Activated CD4-positive, alpha-beta memory T cell treated with anti-CD3 and anti-CD28 coated beads, Interleukin-2, amount 10 ng/mL, durations not matched to agents 7 days and 5 days (primary cell): ENCODE data around the gene CEP57L1. TPM values are rescaled to one million over a fixed set of nuclear protein-coding genes. Genes with fewer than 3 reads are reported as not detected.

Experiments used
- CTCF ChIA-PET: fragments of 350-600 bp; sonication (Branson Sonifier 250); formaldehyde crosslinking; loops from one replicate; lab custom pipeline; 2021; ENCODE audit warnings: antibody characterized with exemption, inconsistent platforms; lab: Charles Lee
- POLR2A ChIA-PET: fragments of 350-600 bp; sonication (Branson Sonifier 250); formaldehyde crosslinking; loops from one replicate; lab custom pipeline; 2021; ENCODE audit warnings: antibody characterized with exemption; lab: Charles Lee
- DNase-seq: peaks from one replicate; pipeline ENCODE4 v3.0.0-alpha.2; 2020
- H3K27ac Mint-ChIP-seq: one replicate; pipeline ENCODE4 v1.8.0; 2021; ENCODE audit warnings: mild to moderate bottlenecking, mixed read lengths
- H3K27me3 Mint-ChIP-seq: one replicate; pipeline ENCODE4 v1.8.0; 2021; ENCODE audit warnings: mixed read lengths
- H3K36me3 Mint-ChIP-seq: one replicate; pipeline ENCODE4 v1.8.0; 2021; ENCODE audit warnings: low read depth, mixed read lengths
- H3K4me1 Mint-ChIP-seq: one replicate; pipeline ENCODE4 v1.8.0; 2021; ENCODE audit warnings: mixed read lengths
- H3K4me3 Mint-ChIP-seq: one replicate; pipeline ENCODE4 v1.8.0; 2021; ENCODE audit warnings: mild to moderate bottlenecking, mixed read lengths
- H3K9me3 Mint-ChIP-seq: one replicate; pipeline ENCODE4 v1.8.0; 2021; ENCODE audit warnings: mixed read lengths
- total RNA-seq, 2 experiments: library from RNA; stranded (reverse); gene quantifications; one replicate each; pipeline ENCODE4 v1.2.3, GENCODE V29; 2021

Gene CEP57L1
- total RNA-seq, 2 experiments from 2014 or later = 21.6 to 23.3 TPM

- H3K4me1 Mint-ChIP-seq = peaks cover 3% of the 10 kb centered on the region
- DNase-seq = no peak
- no peaks in the 10 kb centered on the region for H3K27me3 Mint-ChIP-seq
- no peak overlapping the region for H3K27ac Mint-ChIP-seq
- H3K9me3 Mint-ChIP-seq = no peaks in the 10 kb centered on the region
- ChIA-PET POLR2A (interaction anchor here (1.1 kb wide), 1 partner anchor 70 kb away, joined by 4 read pairs; the partner anchor contains the start of gene SESN1), CTCF (no interaction called here)
- H3K4me3 Mint-ChIP-seq = no peak overlapping the region
- H3K36me3 Mint-ChIP-seq = peaks cover 6% of the 10 kb centered on the region
Observed at GRCh38 chr6:109164331-109164730, 69.0 kb downstream of the CEP57L1 start.

- H3K9me3 Mint-ChIP-seq = no peaks in the 10 kb centered on the region
- H3K27ac Mint-ChIP-seq = no peak overlapping the region
- ChIA-PET POLR2A (no interaction called here), CTCF (interaction anchor here (0.7 kb wide), 1 partner anchor 442 kb away, joined by 3 read pairs; no protein-coding TSS in a partner anchor)
- no peaks in the 10 kb centered on the region for H3K27me3 Mint-ChIP-seq
- peaks cover 3% of the 10 kb centered on the region for H3K4me1 Mint-ChIP-seq
- DNase-seq = no peak
- peaks cover 6% of the 10 kb centered on the region for H3K36me3 Mint-ChIP-seq
- no peak overlapping the region for H3K4me3 Mint-ChIP-seq
Observed at GRCh38 chr6:109165392-109165974, 70.2 kb downstream of the CEP57L1 start.

GRCh38 chr6:109166673-109167072 lies 71.4 kb downstream of the CEP57L1 start:
- Mint-ChIP-seq H3K4me1 (peaks cover 3% of the 10 kb centered on the region), H3K27ac (no peak overlapping the region), H3K36me3 (peaks cover 3% of the 10 kb centered on the region), H3K4me3 (no peak overlapping the region), H3K9me3 (no peaks in the 10 kb centered on the region), H3K27me3 (no peaks in the 10 kb centered on the region)
- DNase-seq = no peak
- ChIA-PET POLR2A (no interaction called here), CTCF (no interaction called here)

- H3K9me3 Mint-ChIP-seq = no peaks in the 10 kb centered on the region
- no peaks in the 10 kb centered on the region for H3K27me3 Mint-ChIP-seq
- DNase-seq = no peak
- peaks cover 2% of the 10 kb centered on the region for H3K36me3 Mint-ChIP-seq
- no peak overlapping the region for H3K4me3 Mint-ChIP-seq
- H3K27ac Mint-ChIP-seq = no peak overlapping the region
- ChIA-PET CTCF (interaction anchor here (0.7 kb wide), 1 partner anchor 15 kb away, joined by 3 read pairs; no protein-coding TSS in a partner anchor), POLR2A (no interaction called here)
- peaks cover 3% of the 10 kb centered on the region for H3K4me1 Mint-ChIP-seq
Observed at GRCh38 chr6:109167562-109167961, 72.3 kb downstream of the CEP57L1 start.

DNA sequence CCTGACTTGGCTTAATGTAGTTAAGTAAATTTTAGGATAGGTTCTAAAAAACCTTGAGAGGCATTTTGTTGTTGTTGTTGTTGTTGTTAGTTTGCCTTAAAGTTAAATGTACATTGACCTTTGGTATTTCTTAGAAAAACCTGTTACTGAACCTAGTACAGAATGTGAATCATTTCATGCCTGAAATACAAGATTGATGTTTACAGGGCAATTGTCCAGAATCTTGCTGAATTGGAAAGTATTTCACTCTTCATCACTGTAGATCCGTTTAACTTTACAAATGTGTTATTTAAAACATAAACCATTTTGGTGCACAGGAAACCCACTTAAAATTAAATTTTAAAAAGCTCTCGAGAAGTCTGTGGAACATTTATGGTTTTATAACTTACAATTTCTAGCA lies 75.0 kb downstream of the CEP57L1 start:
- Mint-ChIP-seq H3K9me3 (no peaks in the 10 kb centered on the region), H3K27ac (no peak overlapping the region), H3K36me3 (no peaks in the 10 kb centered on the region), H3K27me3 (peaks cover 4% of the 10 kb centered on the region), H3K4me1 (peaks cover 3% of the 10 kb centered on the region), H3K4me3 (no peak overlapping the region)
- no peak for DNase-seq
- CTCF ChIA-PET = interaction anchor here (0.7 kb wide), 1 partner anchor 9 kb away, joined by 3 read pairs; no protein-coding TSS in a partner anchor
- POLR2A ChIA-PET = no interaction called here

DNA sequence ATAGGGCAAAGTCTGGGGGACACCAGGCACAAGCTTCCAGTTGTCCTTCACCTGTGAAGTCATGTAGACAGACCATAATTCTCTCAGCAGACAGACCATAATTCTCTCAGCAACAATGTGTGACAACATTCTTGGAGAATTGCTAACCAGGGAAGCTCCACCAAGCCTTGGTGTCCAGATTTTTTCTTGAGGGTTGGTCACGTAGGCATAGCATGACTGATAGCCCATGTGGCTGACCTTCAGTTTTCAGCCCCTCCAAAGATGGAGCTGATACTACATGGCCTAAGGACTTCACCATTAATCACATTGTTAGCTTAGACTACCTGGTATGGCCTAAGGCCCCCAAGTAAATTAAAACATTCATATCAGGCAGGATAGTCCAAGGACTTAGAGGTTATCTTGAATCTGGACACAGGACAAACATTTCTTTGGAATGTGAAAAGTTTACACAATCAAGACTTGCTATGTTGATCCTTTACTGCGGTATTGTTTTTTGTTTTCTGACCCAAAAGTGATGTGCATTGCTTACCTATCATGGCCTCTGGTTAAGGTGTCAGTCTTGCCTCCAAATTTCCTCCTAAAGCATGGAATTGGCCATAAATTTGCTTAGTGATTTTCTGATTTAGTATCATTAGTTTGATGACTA lies 76.9 kb downstream of the CEP57L1 start:
- ChIA-PET CTCF (no interaction called here), POLR2A (interaction anchor here (1.1 to 1.3 kb wide), 2 partner anchors 9 to 211 kb away, joined by 3 read pairs; no protein-coding TSS in a partner anchor)
- Mint-ChIP-seq H3K27ac (no peak overlapping the region), H3K4me3 (no peak overlapping the region), H3K4me1 (peaks cover 3% of the 10 kb centered on the region), H3K36me3 (no peaks in the 10 kb centered on the region), H3K27me3 (peaks cover 6% of the 10 kb centered on the region), H3K9me3 (no peaks in the 10 kb centered on the region)
- DNase-seq = no peak

GRCh38 chr6:109174916-109175315 lies 79.6 kb downstream of the CEP57L1 start:
- CTCF ChIA-PET = no interaction called here
- no peak overlapping the region for H3K4me3 Mint-ChIP-seq
- no peaks in the 10 kb centered on the region for H3K36me3 Mint-ChIP-seq
- no peak for DNase-seq
- POLR2A ChIA-PET = no interaction called here
- H3K27me3 Mint-ChIP-seq = peaks cover 11% of the 10 kb centered on the region
- no peak overlapping the region for H3K27ac Mint-ChIP-seq
- no peaks in the 10 kb centered on the region for H3K9me3 Mint-ChIP-seq
- H3K4me1 Mint-ChIP-seq = no peaks in the 10 kb centered on the region

GRCh38 chr6:109178921-109179320 lies 83.6 kb downstream of the CEP57L1 start:
- peaks cover 29% of the 10 kb centered on the region for H3K27me3 Mint-ChIP-seq
- no peaks in the 10 kb centered on the region for H3K36me3 Mint-ChIP-seq
- CTCF ChIA-PET = no interaction called here
- no peaks in the 10 kb centered on the region for H3K9me3 Mint-ChIP-seq
- POLR2A ChIA-PET = no interaction called here
- H3K4me1 Mint-ChIP-seq = no peaks in the 10 kb centered on the region
- no peak overlapping the region for H3K27ac Mint-ChIP-seq
- H3K4me3 Mint-ChIP-seq = no peak overlapping the region
- DNase-seq = no peak

GRCh38 chr6:109179507-109179906 lies 84.2 kb downstream of the CEP57L1 start:
- ChIA-PET POLR2A (no interaction called here), CTCF (interaction anchor here (0.9 kb wide), 1 partner anchor 9 kb away, joined by 3 read pairs; no protein-coding TSS in a partner anchor)
- Mint-ChIP-seq H3K4me1 (no peaks in the 10 kb centered on the region), H3K27me3 (peaks cover 35% of the 10 kb centered on the region), H3K4me3 (no peak overlapping the region), H3K27ac (no peak overlapping the region), H3K36me3 (no peaks in the 10 kb centered on the region), H3K9me3 (no peaks in the 10 kb centered on the region)
- DNase-seq = no peak

DNA sequence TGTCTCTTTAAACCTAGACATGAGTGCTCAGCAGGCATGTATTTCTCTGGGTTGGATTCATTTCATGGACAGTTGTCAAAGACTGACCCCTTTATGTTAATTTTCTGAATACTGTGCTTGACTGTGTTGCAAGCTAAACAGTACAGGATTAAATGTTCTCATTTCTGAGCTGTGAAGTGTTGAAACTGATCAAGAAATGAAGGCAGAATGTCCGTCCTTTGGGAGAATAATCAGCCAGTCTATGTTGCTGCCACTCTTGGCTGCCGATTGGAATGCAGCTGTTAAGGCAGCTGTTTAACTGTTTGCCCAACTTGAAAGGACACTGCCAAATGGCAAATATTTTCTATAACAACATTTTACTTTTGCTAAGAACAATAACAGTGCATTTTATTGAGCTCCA lies 87.3 kb downstream of the CEP57L1 start:
- H3K9me3 Mint-ChIP-seq = no peaks in the 10 kb centered on the region
- no peaks in the 10 kb centered on the region for H3K36me3 Mint-ChIP-seq
- H3K27me3 Mint-ChIP-seq = peaks cover 54% of the 10 kb centered on the region
- POLR2A ChIA-PET = interaction anchor here (2.4 kb wide), 1 partner anchor 200 kb away, joined by 9 read pairs; the partner anchor contains the start of gene CD164
- H3K4me3 Mint-ChIP-seq = no peak overlapping the region
- CTCF ChIA-PET = interaction anchor here (1.0 to 2.1 kb wide), 4 partner anchors 9 to 202 kb away, joined by 3 to 9 read pairs (median 4); no protein-coding TSS in a partner anchor
- no peak overlapping the region for H3K27ac Mint-ChIP-seq
- H3K4me1 Mint-ChIP-seq = no peaks in the 10 kb centered on the region
- no peak for DNase-seq

- DNase-seq = no peak
- H3K9me3 Mint-ChIP-seq = no peaks in the 10 kb centered on the region
- no peaks in the 10 kb centered on the region for H3K36me3 Mint-ChIP-seq
- POLR2A ChIA-PET = interaction anchor here (2.4 kb wide), 1 partner anchor 200 kb away, joined by 9 read pairs; the partner anchor contains the start of gene CD164
- H3K27ac Mint-ChIP-seq = no peak overlapping the region
- H3K4me3 Mint-ChIP-seq = no peak overlapping the region
- CTCF ChIA-PET = interaction anchor here (1.0 to 2.1 kb wide), 5 partner anchors 9 to 856 kb away, joined by 3 to 9 read pairs (median 3); no protein-coding TSS in a partner anchor
- H3K27me3 Mint-ChIP-seq = peaks cover 54% of the 10 kb centered on the region
- peaks cover 1% of the 10 kb centered on the region for H3K4me1 Mint-ChIP-seq
Observed at GRCh38 chr6:109183109-109183650, 87.9 kb downstream of the CEP57L1 start.

- peaks cover 1% of the 10 kb centered on the region for H3K4me1 Mint-ChIP-seq
- ChIA-PET CTCF (no interaction called here), POLR2A (no interaction called here)
- no peak overlapping the region for H3K4me3 Mint-ChIP-seq
- no peaks in the 10 kb centered on the region for H3K36me3 Mint-ChIP-seq
- no peak overlapping the region for H3K27ac Mint-ChIP-seq
- H3K27me3 Mint-ChIP-seq = peaks cover 49% of the 10 kb centered on the region
- H3K9me3 Mint-ChIP-seq = no peaks in the 10 kb centered on the region
- DNase-seq = no peak
Observed at GRCh38 chr6:109184638-109185037, 89.3 kb downstream of the CEP57L1 start.

GRCh38 chr6:109186012-109186411 lies 90.7 kb downstream of the CEP57L1 start:
- Mint-ChIP-seq H3K4me3 (no peak overlapping the region), H3K27me3 (peaks cover 48% of the 10 kb centered on the region), H3K36me3 (peaks cover 5% of the 10 kb centered on the region), H3K4me1 (peaks cover 1% of the 10 kb centered on the region), H3K9me3 (peaks cover 6% of the 10 kb centered on the region), H3K27ac (no peak overlapping the region)
- DNase-seq = no peak
- ChIA-PET CTCF (interaction anchor here (3.7 kb wide), 1 partner anchor 198 kb away, joined by 96 read pairs; the partner anchor contains the start of gene CD164), POLR2A (interaction anchor here (3.9 kb wide), 1 partner anchor 197 kb away, joined by 40 read pairs; the partner anchor contains the start of gene CD164)
